ENCODE data around the gene ERFE. TPM values are rescaled to one million over a fixed set of nuclear protein-coding genes. Genes with fewer than 3 reads are reported as not detected.

The ERFE gene
- total RNA-seq, 4 donors from 2014 or later = 0.19 TPM; not detected in 3

DNA sequence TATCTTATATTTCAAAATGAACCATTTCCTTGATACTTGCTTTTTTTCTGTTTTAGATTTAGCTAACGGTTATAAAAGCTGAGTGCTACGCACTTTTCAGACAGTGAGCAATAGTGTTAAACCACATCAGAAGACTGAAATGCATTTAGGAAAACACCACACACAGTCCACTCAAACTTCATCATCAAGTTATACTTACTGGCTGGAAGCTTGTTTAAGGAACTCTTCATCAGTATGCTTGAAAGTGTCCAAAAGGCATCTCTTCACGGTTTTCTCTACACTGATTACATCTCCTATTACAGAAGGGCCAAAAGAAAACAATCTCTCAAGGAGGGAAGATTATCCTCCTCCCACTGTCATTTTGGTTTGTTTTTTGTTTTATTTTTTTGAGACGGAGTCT, 25.1 kb downstream of the ERFE start:
- TF ChIP-seq, protein P1, sequence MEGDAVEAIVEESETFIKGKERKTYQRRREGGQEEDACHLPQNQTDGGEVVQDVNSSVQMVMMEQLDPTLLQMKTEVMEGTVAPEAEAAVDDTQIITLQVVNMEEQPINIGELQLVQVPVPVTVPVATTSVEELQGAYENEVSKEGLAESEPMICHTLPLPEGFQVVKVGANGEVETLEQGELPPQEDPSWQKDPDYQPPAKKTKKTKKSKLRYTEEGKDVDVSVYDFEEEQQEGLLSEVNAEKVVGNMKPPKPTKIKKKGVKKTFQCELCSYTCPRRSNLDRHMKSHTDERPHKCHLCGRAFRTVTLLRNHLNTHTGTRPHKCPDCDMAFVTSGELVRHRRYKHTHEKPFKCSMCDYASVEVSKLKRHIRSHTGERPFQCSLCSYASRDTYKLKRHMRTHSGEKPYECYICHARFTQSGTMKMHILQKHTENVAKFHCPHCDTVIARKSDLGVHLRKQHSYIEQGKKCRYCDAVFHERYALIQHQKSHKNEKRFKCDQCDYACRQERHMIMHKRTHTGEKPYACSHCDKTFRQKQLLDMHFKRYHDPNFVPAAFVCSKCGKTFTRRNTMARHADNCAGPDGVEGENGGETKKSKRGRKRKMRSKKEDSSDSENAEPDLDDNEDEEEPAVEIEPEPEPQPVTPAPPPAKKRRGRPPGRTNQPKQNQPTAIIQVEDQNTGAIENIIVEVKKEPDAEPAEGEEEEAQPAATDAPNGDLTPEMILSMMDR (IDR thresholded peaks at IDR 0.05) = no peak
- TF ChIP-seq POLR2A (IDR thresholded peaks at IDR 0.05) = no peak
- Histone ChIP-seq H3K27ac (no peak overlapping the region), H3K4me3 (no peak overlapping the region), H3K9me3 (no peaks in the 10 kb centered on the region), H3K36me3 (peaks cover 42 to 100% (median 68%) of the 10 kb centered on the region in 3 donors), H3K27me3 (no peaks in the 10 kb centered on the region), H3K4me1 (no peaks in the 10 kb centered on the region)
- intact Hi-C loops (cut with DNase I) = no loop called here
- DNase-seq = no peak
- WGBS, 2 donors = 92 to 93% methylated on average over 4 of the region's 4 CpGs

DNA sequence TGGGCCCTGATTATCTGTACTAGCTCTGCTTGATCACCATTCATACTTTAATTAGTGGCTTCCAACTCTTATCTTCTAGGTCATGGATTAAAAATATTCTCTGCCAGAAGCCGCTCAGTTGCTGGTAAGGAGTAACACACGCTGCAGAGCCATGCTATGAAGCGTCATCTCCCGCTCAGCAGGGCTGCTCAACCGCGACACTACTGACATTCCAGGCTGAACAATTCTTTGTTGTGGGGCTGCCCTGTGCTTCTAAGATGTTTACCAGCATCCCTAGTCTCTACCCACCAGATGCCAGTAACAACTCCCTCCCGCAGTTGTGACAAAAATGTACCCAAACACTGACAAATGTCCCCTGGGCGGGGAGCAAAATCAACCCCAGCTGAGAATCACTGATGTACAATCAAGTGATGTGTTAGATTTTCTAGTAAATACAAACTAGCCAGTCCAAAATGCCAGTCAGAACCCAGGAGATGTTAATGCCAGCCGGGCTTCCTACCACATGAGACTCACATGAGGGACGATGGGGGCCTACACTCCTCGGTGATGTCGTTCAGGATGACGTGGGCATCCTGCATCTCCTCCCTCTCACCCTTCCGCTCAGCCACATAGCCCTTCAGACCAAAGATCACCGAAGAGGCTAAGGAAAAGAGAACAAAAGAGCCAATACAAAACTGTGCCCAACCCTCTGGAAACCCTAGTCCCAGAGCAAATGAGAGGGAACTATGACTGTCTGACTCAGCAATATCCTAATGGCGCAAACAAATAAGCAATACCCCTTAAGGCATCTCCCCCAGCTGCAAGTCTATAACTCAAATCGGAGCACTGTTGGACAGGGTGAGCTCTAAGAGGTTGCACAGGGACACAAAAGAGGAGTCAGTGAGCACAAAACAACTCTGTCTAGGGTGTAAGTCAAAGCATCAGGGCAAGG, 29.1 kb downstream of the ERFE start:
- intact Hi-C loops (cut with DNase I) = no loop called here
- DNase-seq = no peak
- Histone ChIP-seq H3K4me3 (no peak overlapping the region), H3K9me3 (no peaks in the 10 kb centered on the region), H3K27me3 (no peaks in the 10 kb centered on the region), H3K4me1 (no peaks in the 10 kb centered on the region), H3K27ac (no peak overlapping the region), H3K36me3 (peaks cover 31 to 100% (median 57%) of the 10 kb centered on the region in 3 donors)
- WGBS, 2 donors = 85 to 94% methylated on average over 13 to 14 of the region's 17 CpGs
- TF ChIP-seq POLR2A (IDR thresholded peaks at IDR 0.05) = no peak
- TF ChIP-seq, protein P1 (IDR thresholded peaks at IDR 0.05) = no peak

DNA sequence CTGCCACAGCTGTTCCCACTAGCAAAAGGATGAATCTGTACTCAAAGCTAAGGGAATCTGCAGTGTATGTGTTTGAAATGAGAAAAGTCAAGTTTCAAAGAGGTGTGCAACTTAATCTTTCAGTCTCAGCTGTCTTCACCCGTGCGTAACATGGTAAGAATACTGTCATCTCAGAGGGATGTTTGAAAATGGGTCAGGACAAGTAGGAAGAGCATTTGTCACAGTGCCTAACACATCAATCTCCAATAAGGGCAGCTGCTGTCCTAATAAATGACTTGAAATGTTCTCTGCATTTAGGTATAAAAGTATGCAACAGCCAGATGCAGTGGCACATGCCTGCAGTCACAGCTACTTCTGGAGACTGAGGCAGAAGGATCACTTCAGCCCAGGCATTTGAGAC, 31.7 kb downstream of the ERFE start:
- intact Hi-C loops (cut with DNase I) = no loop called here
- WGBS, 2 donors = 83 to 90% methylated on average over 2 of the region's 2 CpGs
- no peak for DNase-seq
- Histone ChIP-seq H3K27ac (no peak overlapping the region), H3K27me3 (no peaks in the 10 kb centered on the region), H3K4me3 (no peak overlapping the region), H3K4me1 (no peaks in the 10 kb centered on the region), H3K9me3 (no peaks in the 10 kb centered on the region), H3K36me3 (peaks cover 11 to 94% (median 34%) of the 10 kb centered on the region in 3 donors)
- TF ChIP-seq, protein P1 (IDR thresholded peaks at IDR 0.05) = no peak
- no peak for TF ChIP-seq POLR2A (IDR thresholded peaks at IDR 0.05)

DNA sequence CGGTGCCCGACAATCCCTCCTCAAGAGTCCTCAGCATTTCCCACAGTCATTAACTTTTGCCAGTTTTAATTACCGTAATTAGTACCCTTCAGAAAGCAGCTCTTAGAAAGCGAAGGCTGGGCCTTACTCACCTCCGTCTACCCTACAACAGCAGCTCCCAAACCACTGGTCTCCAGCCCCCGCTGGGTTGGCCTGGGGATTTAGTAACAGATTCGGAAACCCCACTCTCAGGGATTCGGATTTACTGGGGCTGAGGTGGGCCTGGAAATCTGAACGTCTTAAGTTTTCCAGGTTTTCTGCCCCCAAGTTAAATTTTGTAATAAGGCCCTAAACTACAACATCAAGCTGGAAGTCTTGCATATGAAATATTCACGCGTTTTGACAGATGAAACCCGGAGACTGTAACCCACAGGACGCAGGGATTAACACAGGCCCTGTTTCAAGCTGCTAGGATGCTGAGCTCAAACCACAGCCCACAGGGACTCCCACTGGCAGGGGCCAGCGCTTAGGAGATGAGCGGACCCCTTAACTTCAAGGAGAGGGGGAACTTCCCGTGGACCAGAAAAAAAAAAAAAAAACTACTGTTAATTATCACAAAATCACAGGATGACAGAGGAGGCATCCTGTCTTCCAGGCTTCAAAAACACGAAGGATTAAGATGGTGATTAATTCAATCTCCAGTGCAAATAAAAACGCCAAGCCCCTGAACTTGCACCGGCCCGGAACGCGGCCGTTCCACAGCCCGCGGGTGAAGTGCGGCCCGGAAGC, 43.7 kb downstream of the ERFE start:
- no peaks in the 10 kb centered on the region for H3K36me3 ChIP-seq
- H3K9me3 ChIP-seq = no peaks in the 10 kb centered on the region
- peak overlapping the region; percentile 88 to 99 (median 98) for H3K27ac ChIP-seq
- DNase-seq = no peak
- peaks cover 33 to 57% (median 34%) of the 10 kb centered on the region in 3 donors for H3K4me1 ChIP-seq
- TF ChIP-seq POLR2A (IDR thresholded peaks at IDR 0.05) = no peak
- TF ChIP-seq, protein P1 (IDR thresholded peaks at IDR 0.05) = no peak
- peak overlapping the region; percentile 75 to 97 (median 94) for H3K4me3 ChIP-seq
- H3K27me3 ChIP-seq = peaks cover 0 to 3% (median 0%) of the 10 kb centered on the region in 4 donors
- 10% methylated on average over 17 to 26 of the region's 27 CpGs for WGBS, 2 donors
- intact Hi-C loops (cut with DNase I) = no loop called here

Measured in esophagus squamous epithelium (tissue), 5 donors.